RWPE2 (cell line): ENCODE results near the gene SCRN3.
"Not testable (repeated sequence)": the region's sequence is repeated elsewhere in the genome, so short reads cannot be mapped to it uniquely, and the experiment has no call there.

Experiments used
- ATAC-seq: fragments of 200-7000 bp; cut with Tn5 transposase; 3 replicates; pipeline ENCODE4 v1.9.1; 2021; ENCODE audit warnings: low read depth
- DNase-seq: peaks from one replicate; pipeline ENCODE4 v3.0.0-alpha.2; 2020; ENCODE audit warnings: low spot score
- H3K27ac ChIP-seq: fragments of 450-650 bp; 2 replicates; pipeline ENCODE4 v1.5.1; 2017; ENCODE audit warnings: mild to moderate bottlenecking; ENCODE audit not compliant: poor library complexity, severe bottlenecking
- H3K27me3 ChIP-seq: fragments of 250-450 bp; sonication (Bioruptor Pico); 2 replicates; pipeline ENCODE4 v1.5.1; 2021; ENCODE audit warnings: mild to moderate bottlenecking, moderate library complexity; ENCODE audit not compliant: insufficient read depth, poor library complexity, severe bottlenecking
- H3K36me3 ChIP-seq: fragments of 250-450 bp; sonication (Bioruptor Pico); 2 replicates; pipeline ENCODE4 v1.5.1; 2020; ENCODE audit warnings: low read depth, mild to moderate bottlenecking, moderate library complexity
- H3K4me1 ChIP-seq: fragments of 250-450 bp; sonication (Bioruptor Pico); 2 replicates; pipeline ENCODE4 v1.5.1; 2021; ENCODE audit warnings: mild to moderate bottlenecking, moderate library complexity; ENCODE audit not compliant: insufficient read depth, poor library complexity, severe bottlenecking
- H3K4me3 ChIP-seq: fragments of 250-450 bp; sonication (Bioruptor Pico); 2 replicates; pipeline ENCODE4 v1.5.1; 2021; ENCODE audit warnings: mild to moderate bottlenecking, moderate library complexity; ENCODE audit not compliant: severe bottlenecking
- H3K9me3 ChIP-seq: fragments of 250-450 bp; sonication (Bioruptor Pico); 2 replicates; pipeline ENCODE4 v1.5.1; 2021; ENCODE audit warnings: mild to moderate bottlenecking, moderate library complexity; ENCODE audit not compliant: severe bottlenecking
- TF ChIP-seq, protein P1 (sequence below): fragments of 450-650 bp; IDR thresholded peaks from one replicate; pipeline ENCODE4 v1.5.1; 2017; ENCODE audit warnings: mild to moderate bottlenecking, moderate library complexity; ENCODE audit not compliant: poor library complexity, severe bottlenecking

Gene SCRN3

DNA sequence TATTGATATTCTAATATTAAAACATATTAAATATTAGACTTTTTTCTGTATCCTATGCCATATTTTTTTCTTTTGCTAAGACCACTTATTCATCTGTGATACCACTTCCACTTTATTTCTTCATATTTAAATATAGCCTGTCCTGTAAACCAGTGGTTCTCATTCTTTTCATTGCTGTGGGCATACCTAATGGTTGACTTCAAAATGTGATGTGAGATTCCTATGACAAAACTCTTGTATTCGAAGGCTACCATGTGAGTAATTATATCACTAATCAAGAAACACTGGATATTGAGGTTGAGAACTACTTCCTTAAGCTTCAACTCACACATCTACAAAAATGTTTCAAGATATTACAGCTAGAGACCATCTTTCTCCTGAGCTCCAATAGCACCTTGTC, 3.6 kb downstream of the SCRN3 start:
- no peak overlapping the region for H3K4me3 ChIP-seq
- H3K27ac ChIP-seq = no peak overlapping the region
- H3K4me1 ChIP-seq = peaks cover 6% of the 10 kb centered on the region
- ATAC-seq = no peak
- H3K9me3 ChIP-seq = no peaks in the 10 kb centered on the region
- peaks cover 34% of the 10 kb centered on the region for H3K36me3 ChIP-seq
- TF ChIP-seq, protein P1, sequence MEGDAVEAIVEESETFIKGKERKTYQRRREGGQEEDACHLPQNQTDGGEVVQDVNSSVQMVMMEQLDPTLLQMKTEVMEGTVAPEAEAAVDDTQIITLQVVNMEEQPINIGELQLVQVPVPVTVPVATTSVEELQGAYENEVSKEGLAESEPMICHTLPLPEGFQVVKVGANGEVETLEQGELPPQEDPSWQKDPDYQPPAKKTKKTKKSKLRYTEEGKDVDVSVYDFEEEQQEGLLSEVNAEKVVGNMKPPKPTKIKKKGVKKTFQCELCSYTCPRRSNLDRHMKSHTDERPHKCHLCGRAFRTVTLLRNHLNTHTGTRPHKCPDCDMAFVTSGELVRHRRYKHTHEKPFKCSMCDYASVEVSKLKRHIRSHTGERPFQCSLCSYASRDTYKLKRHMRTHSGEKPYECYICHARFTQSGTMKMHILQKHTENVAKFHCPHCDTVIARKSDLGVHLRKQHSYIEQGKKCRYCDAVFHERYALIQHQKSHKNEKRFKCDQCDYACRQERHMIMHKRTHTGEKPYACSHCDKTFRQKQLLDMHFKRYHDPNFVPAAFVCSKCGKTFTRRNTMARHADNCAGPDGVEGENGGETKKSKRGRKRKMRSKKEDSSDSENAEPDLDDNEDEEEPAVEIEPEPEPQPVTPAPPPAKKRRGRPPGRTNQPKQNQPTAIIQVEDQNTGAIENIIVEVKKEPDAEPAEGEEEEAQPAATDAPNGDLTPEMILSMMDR = no peak
- no peaks in the 10 kb centered on the region for H3K27me3 ChIP-seq
- no peak for DNase-seq

DNA sequence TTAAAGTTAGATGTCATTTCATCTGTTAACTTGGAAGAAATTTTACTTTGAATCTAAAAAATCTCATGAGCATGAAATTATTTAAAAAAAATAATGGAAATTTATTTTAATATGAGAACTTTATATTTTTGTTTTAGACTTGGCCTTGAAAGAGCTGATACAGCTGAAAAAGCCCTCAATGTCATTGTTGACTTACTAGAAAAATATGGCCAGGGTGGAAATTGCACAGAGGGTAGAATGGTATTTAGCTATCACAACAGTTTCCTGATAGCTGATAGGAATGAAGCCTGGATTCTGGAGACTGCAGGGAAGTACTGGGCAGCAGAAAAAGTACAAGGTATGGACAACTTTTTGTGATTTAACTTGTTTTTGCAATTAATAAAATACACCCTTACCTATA, 5.3 kb downstream of the SCRN3 start:
- Histone ChIP-seq H3K27me3 (no peaks in the 10 kb centered on the region), H3K36me3 (peaks cover 35% of the 10 kb centered on the region), H3K27ac (no peak overlapping the region), H3K4me3 (no peak overlapping the region), H3K4me1 (no peaks in the 10 kb centered on the region), H3K9me3 (no peaks in the 10 kb centered on the region)
- TF ChIP-seq, protein P1 = no peak
- no peak for DNase-seq
- ATAC-seq = no peak

- Histone ChIP-seq H3K27me3 (no peaks in the 10 kb centered on the region), H3K4me1 (no peaks in the 10 kb centered on the region), H3K4me3 (no peak overlapping the region), H3K36me3 (peaks cover 35% of the 10 kb centered on the region), H3K9me3 (no peaks in the 10 kb centered on the region), H3K27ac (no peak overlapping the region)
- ATAC-seq = no peak
- no peak for DNase-seq
- TF ChIP-seq, protein P1 = no peak
Measured at GRCh38 chr2:174403628-174404027, 8.1 kb downstream of the SCRN3 start.

DNA sequence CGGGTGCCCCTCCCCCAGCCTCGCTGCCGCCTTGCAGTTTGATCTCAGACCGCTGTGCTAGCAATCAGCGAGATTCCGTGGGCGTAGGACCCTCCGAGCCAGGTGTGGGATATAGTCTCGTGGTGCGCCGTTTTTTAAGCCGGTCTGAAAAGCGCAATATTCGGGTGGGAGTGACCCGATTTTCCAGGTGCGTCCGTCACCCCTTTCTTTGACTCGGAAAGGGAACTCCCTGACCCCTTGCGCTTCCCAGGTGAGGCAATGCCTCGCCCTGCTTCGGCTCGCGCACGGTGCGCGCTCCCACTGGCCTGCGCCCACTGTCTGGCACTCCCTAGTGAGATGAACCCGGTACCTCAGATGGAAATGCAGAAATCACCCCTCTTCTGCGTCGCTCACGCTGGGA, 14.5 kb downstream of the SCRN3 start:
- not testable (repeated sequence) for H3K27me3 ChIP-seq, H3K36me3 ChIP-seq, DNase-seq, H3K9me3 ChIP-seq, ATAC-seq, H3K4me1 ChIP-seq
- Histone ChIP-seq H3K27ac (peak overlapping the region; percentile 75), H3K4me3 (peak overlapping the region; percentile 32)

DNA sequence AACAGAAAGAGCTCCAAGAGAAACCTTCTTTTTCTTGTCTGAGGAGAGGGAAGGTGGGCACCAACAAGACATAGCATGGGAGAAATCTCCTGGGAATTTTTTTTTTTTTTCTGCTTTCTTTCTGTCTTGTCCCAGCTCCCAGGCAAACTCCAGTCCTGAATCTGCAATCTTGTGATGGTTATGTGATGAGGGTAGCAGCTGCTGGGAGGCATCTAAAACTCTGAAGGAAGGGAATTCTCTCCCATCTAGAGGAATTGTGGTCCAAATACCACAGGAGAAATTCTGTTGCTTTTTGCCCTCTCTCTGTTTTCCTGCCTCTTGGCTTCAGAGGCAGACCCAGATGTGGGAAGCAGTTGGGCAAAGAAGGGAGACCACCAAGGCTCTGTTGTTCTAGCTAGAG, 16.7 kb downstream of the SCRN3 start:
- no peak for DNase-seq

More for the DNA sequence above, 16.7 kb downstream of the SCRN3 start:
- Histone ChIP-seq H3K4me1 (peaks cover 9% of the 10 kb centered on the region), H3K27me3 (no peaks in the 10 kb centered on the region), H3K9me3 (no peaks in the 10 kb centered on the region), H3K4me3 (no peak overlapping the region), H3K27ac (no peak overlapping the region), H3K36me3 (peaks cover 11% of the 10 kb centered on the region; the same call in 1 of the 2 replicates)
- ATAC-seq = no peak
- TF ChIP-seq, protein P1 = no peak
